B cell (primary cell): ENCODE results near the gene SRC. TPM values are rescaled to one million over a fixed set of nuclear protein-coding genes. Genes with fewer than 3 reads are reported as not detected.
A peak's percentile ranks its signal among the peaks of the same experiment; 100 is the strongest.

Experiments used
- ATAC-seq: fragments of 200-7000 bp; cut with Tn5 transposase; one replicate; pipeline ENCODE4 v1.10.0; 2021; ENCODE audit warnings: low read depth, mild to moderate bottlenecking, moderate number of reproducible peaks, moderate library complexity
- CTCF ChIA-PET: fragments of 350-600 bp; sonication (Branson Sonifier 250); formaldehyde crosslinking; loops from one replicate; lab custom pipeline; 2021; ENCODE audit warnings: antibody characterized with exemption, inconsistent platforms; lab: Charles Lee
- POLR2A ChIA-PET: fragments of 350-600 bp; sonication (Branson Sonifier 250); formaldehyde crosslinking; loops from one replicate; lab custom pipeline; 2021; ENCODE audit warnings: antibody characterized with exemption; lab: Charles Lee
- DNase-seq: peaks from one replicate; pipeline ENCODE4 v3.0.0; 2013
- H2AFZ ChIP-seq: 2 replicates; pipeline ENCODE4 v1.6.1; 2012; ENCODE audit warnings: mild to moderate bottlenecking, low read depth, low read length; ENCODE audit not compliant: insufficient read depth, poor library complexity, severe bottlenecking
- H3K27ac ChIP-seq, 2 donors: 1 replicate in 1 of 2; 2 replicates in 1 of 2; pipeline ENCODE4 v1.5.1; 2012 to 2013; ENCODE audit warnings: low read length in 2 of 2, mild to moderate bottlenecking in 2 of 2, moderate library complexity in 1 of 2
- H3K27me3 ChIP-seq, 4 experiments: fragments of 200-600 bp in 1 of 4; sonication (generic) in 1 of 4; replicated peaks in 1 of 4; 1 replicate in 2 of 4; 2 replicates in 2 of 4; pipeline versions ENCODE4 v1.6.1 to v1.7.0; 2013 to 2016; ENCODE audit warnings: low read length in 3 of 4, mild to moderate bottlenecking in 2 of 4, mixed read lengths in 1 of 4, moderate library complexity in 1 of 4; ENCODE audit not compliant: insufficient read depth in 4 of 4, control insufficient read depth in 3 of 4; ENCODE audit errors: control extremely low read depth in 1 of 4
- H3K36me3 ChIP-seq, 2 experiments: replicated peaks in 1 of 2; 1 replicate in 1 of 2; 2 replicates in 1 of 2; pipeline versions ENCODE4 v1.6.1 to v1.7.1; 2013; ENCODE audit warnings: low read length in 1 of 2; ENCODE audit not compliant: insufficient read depth in 2 of 2, control insufficient read depth in 1 of 2; ENCODE audit errors: control extremely low read depth in 1 of 2, extremely low read depth in 1 of 2
- H3K4me1 ChIP-seq, 2 donors: fragments of 200-600 bp in 1 of 2; sonication (generic) in 1 of 2; 1 replicate in 1 of 2; 2 replicates in 1 of 2; pipeline versions ENCODE4 v1.5.1 to v1.6.1; 2013 to 2017; ENCODE audit warnings: low read length in 2 of 2; ENCODE audit not compliant: control insufficient read depth in 2 of 2, insufficient read depth in 2 of 2
- H3K4me2 ChIP-seq: replicated peaks from 2 replicates; pipeline ENCODE3; 2012; ENCODE audit warnings: mild to moderate bottlenecking, low read depth, low read length; ENCODE audit not compliant: poor library complexity, severe bottlenecking
- H3K4me3 ChIP-seq, 5 experiments: fragments of 200-600 bp in 1 of 5; sonication (generic) in 1 of 5; 1 replicate in 3 of 5; 2 replicates in 2 of 5; pipeline versions ENCODE4 v1.5.1 to v1.7.0; 2011 to 2016; ENCODE audit warnings: low read length in 4 of 5, mild to moderate bottlenecking in 4 of 5, low read depth in 2 of 5, control low read depth in 1 of 5, moderate library complexity in 1 of 5; ENCODE audit not compliant: insufficient read depth in 1 of 5; ENCODE audit errors: control extremely low read depth in 1 of 5, extremely low read depth in 1 of 5
- H3K79me2 ChIP-seq: fragments of 200-600 bp; sonication (generic); one replicate; pipeline ENCODE4 v1.6.0; 2016; ENCODE audit warnings: low read length; ENCODE audit not compliant: control insufficient read depth, insufficient read depth
- H3K9ac ChIP-seq: fragments of 200-600 bp; sonication (generic); 2 replicates; pipeline ENCODE4 v1.6.1; 2017; ENCODE audit warnings: mild to moderate bottlenecking, low read length, moderate library complexity
- H3K9me3 ChIP-seq, 3 donors: one replicate each; pipeline versions ENCODE4 v1.6.1 to v1.7.1; 2013; ENCODE audit warnings: low read length in 2 of 3; ENCODE audit not compliant: control insufficient read depth in 2 of 3, insufficient read depth in 1 of 3; ENCODE audit errors: control extremely low read depth in 1 of 3
- H4K20me1 ChIP-seq: 2 replicates; pipeline ENCODE4 v1.6.0; 2012; ENCODE audit warnings: mild to moderate bottlenecking, low read length; ENCODE audit not compliant: insufficient read depth, control insufficient read depth, poor library complexity, severe bottlenecking
- H3K27ac Mint-ChIP-seq: one replicate; pipeline ENCODE4 v1.8.0; 2021; ENCODE audit warnings: mixed read lengths
- H3K27me3 Mint-ChIP-seq: one replicate; pipeline ENCODE4 v1.8.0; 2021; ENCODE audit warnings: mixed read lengths
- H3K4me1 Mint-ChIP-seq: one replicate; pipeline ENCODE4 v1.8.0; 2021; ENCODE audit warnings: mixed read lengths
- H3K4me3 Mint-ChIP-seq: one replicate; pipeline ENCODE4 v1.8.0; 2021; ENCODE audit warnings: mixed read lengths
- H3K9me3 Mint-ChIP-seq: one replicate; pipeline ENCODE4 v1.8.0; 2022; ENCODE audit warnings: mixed read lengths; ENCODE audit not compliant: insufficient read depth
- CTCF ChIP-seq: fragments of 200-600 bp; IDR thresholded peaks from one replicate; pipeline ENCODE4 v1.8.0; 2022; ENCODE audit warnings: antibody characterized with exemption, mild to moderate bottlenecking
- EZH2 ChIP-seq: IDR thresholded peaks from 2 replicates; pipeline ENCODE4 v1.6.1; 2012; ENCODE audit warnings: borderline replicate concordance, low read depth, mild to moderate bottlenecking, moderate library complexity, low read length; ENCODE audit not compliant: insufficient read depth, poor library complexity, severe bottlenecking
- WGBS: methylation state at CpG from one replicate; pipeline ENCODE4 v1.1.5; 2013; ENCODE audit warnings: missing lambda C conversion rate; ENCODE audit not compliant: insufficient coverage; 5-methylcytosine and 5-hydroxymethylcytosine counted together
- intact Hi-C: fragments of 100-400 bp; cut with micrococcal nuclease; formaldehyde crosslinking; loops from one replicate; pipeline ENCODE4 v1.10.0; 2022
- polyA plus RNA-seq: library from polyadenylated mRNA; depleted of rRNA; stranded (reverse); fragments of >200 nt; gene quantifications from 2 replicates; pipeline ENCODE4 v1.2.3, GENCODE V29; 2012
- total RNA-seq, 2 donors: library from RNA; stranded (reverse); fragments of 120-200 nt in 1 of 2; gene quantifications; 1 replicate in 1 of 2; 2 replicates in 1 of 2; pipeline versions ENCODE4 v1.2.3 to v1.2.4, GENCODE V29; 2013 to 2022

SRC gene
- total and polyA plus RNA-seq, 2 donors (not counting 1 experiment from before 2014, with no cell fraction given): 6.5 to 16.8 TPM

- no peaks in the 10 kb centered on the region for H3K27me3 ChIP-seq
- Mint-ChIP-seq H3K27me3 (no peaks in the 10 kb centered on the region), H3K9me3 (no peaks in the 10 kb centered on the region), H3K27ac (peak overlapping the region; percentile 53), H3K4me3 (no peak overlapping the region), H3K4me1 (peaks cover 25% of the 10 kb centered on the region)
- no peak overlapping the region for H3K9ac ChIP-seq
- ATAC-seq (no peak), DNase-seq (no peak)
- no peaks in the 10 kb centered on the region for H4K20me1 ChIP-seq
- no peaks in the 10 kb centered on the region for H3K9me3 ChIP-seq
- CTCF ChIA-PET: interaction anchor here (0.9 to 6.0 kb wide), 3 partner anchors 110 to 184 kb away, joined by 3 to 36 read pairs (median 4); no protein-coding TSS in a partner anchor
- H3K4me3 ChIP-seq: no peak overlapping the region
- POLR2A ChIA-PET: no interaction called here
- H2AFZ ChIP-seq: no peak overlapping the region
- no peaks in the 10 kb centered on the region for H3K79me2 ChIP-seq
- H3K27ac ChIP-seq: no peak overlapping the region
- TF ChIP-seq CTCF (no peak), EZH2 (no peak)
- H3K4me2 ChIP-seq: no peak overlapping the region
- intact Hi-C loops: no loop called here
- 92% methylated on average over 16 of the region's 20 CpGs for WGBS
- peaks cover 7 to 30% of the 10 kb centered on the region in 2 donors for H3K4me1 ChIP-seq
- no peaks in the 10 kb centered on the region for H3K36me3 ChIP-seq
Measured at GRCh38 chr20:37386505-37387251, 40.7 kb downstream of the SRC start.

- Histone ChIP-seq H3K9me3 (no peaks in the 10 kb centered on the region), H3K4me2 (no peak overlapping the region), H3K4me1 (peaks cover 4 to 19% of the 10 kb centered on the region in 2 donors), H3K36me3 (no peaks in the 10 kb centered on the region), H3K4me3 (no peak overlapping the region), H3K9ac (no peak overlapping the region), H4K20me1 (no peaks in the 10 kb centered on the region), H3K27me3 (no peaks in the 10 kb centered on the region), H2AFZ (no peak overlapping the region), H3K27ac (no peak overlapping the region), H3K79me2 (no peaks in the 10 kb centered on the region)
- H3K27ac Mint-ChIP-seq: no peak overlapping the region
- WGBS: 92% methylated on average over 8 of the region's 13 CpGs
- CTCF ChIA-PET: interaction anchor here (1.4 to 6.0 kb wide), 2 partner anchors 111 to 117 kb away, joined by 4 to 36 read pairs; no protein-coding TSS in a partner anchor
- POLR2A ChIA-PET: interaction anchor here (0.6 kb wide), 1 partner anchor 117 kb away, joined by 3 read pairs; no protein-coding TSS in a partner anchor
- ATAC-seq (no peak), DNase-seq (no peak)
- peaks cover 15% of the 10 kb centered on the region for H3K4me1 Mint-ChIP-seq
- H3K27me3 Mint-ChIP-seq: no peaks in the 10 kb centered on the region
- H3K4me3 Mint-ChIP-seq: no peak overlapping the region
- no peaks in the 10 kb centered on the region for H3K9me3 Mint-ChIP-seq
- intact Hi-C loops: no loop called here
- TF ChIP-seq CTCF (no peak), EZH2 (no peak)
Measured at GRCh38 chr20:37387519-37388269, 41.8 kb downstream of the SRC start.
